HCT116 (cell line): ENCODE measurements around the gene GRM3.

Source experiments
- CTCF ChIP-seq, 3 experiments: fragments of 200-600 bp in 1 of 3; sonication (generic) in 1 of 3; IDR thresholded peaks in 2 of 3; conservative IDR thresholded peaks in 1 of 3; 2 replicates each; pipeline ENCODE4 v1.5.1; 2012 to 2017; ENCODE audit warnings: low read depth in 2 of 3, low read length in 2 of 3, antibody characterized with exemption in 1 of 3, borderline replicate concordance in 1 of 3, control low read depth in 1 of 3, mild to moderate bottlenecking in 1 of 3, mixed read lengths in 1 of 3, mixed run types in 1 of 3, moderate library complexity in 1 of 3; ENCODE audit not compliant: insufficient read depth in 1 of 3
- EZH2phosphoT487 ChIP-seq: fragments of 200-600 bp; IDR thresholded peaks from 2 replicates; pipeline ENCODE4 v1.6.1; 2018; ENCODE audit warnings: antibody characterized with exemption, borderline replicate concordance
- POLR2A ChIP-seq: IDR thresholded peaks from 2 replicates; pipeline ENCODE4 v1.7.0; 2011; ENCODE audit warnings: borderline replicate concordance; ENCODE audit not compliant: insufficient read depth, insufficient read length; ENCODE audit errors: extremely low read depth
- REST ChIP-seq: IDR thresholded peaks from 2 replicates; pipeline ENCODE4 v1.6.1; 2012; ENCODE audit warnings: low read depth
- ZNF274 ChIP-seq: fragments of 200-500 bp; sonication (Bioruptor generic); IDR thresholded peaks from 2 replicates; pipeline ENCODE4 v1.6.1; 2014; ENCODE audit warnings: mild to moderate bottlenecking, low read depth, low read length, inconsistent platforms

GRCh38 chr7:86665669-86666068 is 22.0 kb downstream of the GRM3 start:
- TF ChIP-seq POLR2A: no peak
- no peak for TF ChIP-seq ZNF274
- TF ChIP-seq CTCF (IDR thresholded peaks at IDR 0.05 in 2 of 3, conservative IDR thresholded peaks at IDR 0.05 in 1 of 3; ENCODE audit: borderline replicate concordance in 1 of 3, insufficient read depth in 1 of 3, low read depth in 2 of 3, low read length in 2 of 3): no peak
- TF ChIP-seq EZH2phosphoT487: no peak
- no peak for TF ChIP-seq REST
